Measurements from ENCODE around the gene LTK. TPM values are rescaled to one million over a fixed set of nuclear protein-coding genes. Genes with fewer than 3 reads are reported as not detected.

Gene LTK
- total RNA-seq, 1 donor from 2014 or later = 7.9 TPM

DNA sequence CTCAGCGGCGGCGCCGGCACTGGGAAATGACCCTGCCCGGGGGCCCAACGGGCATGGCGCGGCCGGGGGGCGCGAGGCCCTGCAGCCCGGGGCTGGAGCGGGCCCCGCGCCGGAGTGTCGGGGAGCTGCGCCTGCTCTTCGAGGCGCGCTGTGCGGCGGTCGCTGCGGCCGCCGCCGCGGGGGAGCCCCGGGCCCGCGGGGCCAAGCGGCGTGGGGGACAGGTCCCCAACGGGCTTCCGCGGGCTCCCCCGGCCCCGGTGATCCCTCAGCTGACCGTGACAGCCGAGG lies 19.8 kb downstream of the LTK start:
- DNase-seq (ENCODE audit: low read depth) = no peak
- peaks cover 32% of the 10 kb centered on the region for H3K27me3 ChIP-seq (ENCODE audit: control insufficient read depth, insufficient read depth, low read length)
- TF ChIP-seq, protein P1, sequence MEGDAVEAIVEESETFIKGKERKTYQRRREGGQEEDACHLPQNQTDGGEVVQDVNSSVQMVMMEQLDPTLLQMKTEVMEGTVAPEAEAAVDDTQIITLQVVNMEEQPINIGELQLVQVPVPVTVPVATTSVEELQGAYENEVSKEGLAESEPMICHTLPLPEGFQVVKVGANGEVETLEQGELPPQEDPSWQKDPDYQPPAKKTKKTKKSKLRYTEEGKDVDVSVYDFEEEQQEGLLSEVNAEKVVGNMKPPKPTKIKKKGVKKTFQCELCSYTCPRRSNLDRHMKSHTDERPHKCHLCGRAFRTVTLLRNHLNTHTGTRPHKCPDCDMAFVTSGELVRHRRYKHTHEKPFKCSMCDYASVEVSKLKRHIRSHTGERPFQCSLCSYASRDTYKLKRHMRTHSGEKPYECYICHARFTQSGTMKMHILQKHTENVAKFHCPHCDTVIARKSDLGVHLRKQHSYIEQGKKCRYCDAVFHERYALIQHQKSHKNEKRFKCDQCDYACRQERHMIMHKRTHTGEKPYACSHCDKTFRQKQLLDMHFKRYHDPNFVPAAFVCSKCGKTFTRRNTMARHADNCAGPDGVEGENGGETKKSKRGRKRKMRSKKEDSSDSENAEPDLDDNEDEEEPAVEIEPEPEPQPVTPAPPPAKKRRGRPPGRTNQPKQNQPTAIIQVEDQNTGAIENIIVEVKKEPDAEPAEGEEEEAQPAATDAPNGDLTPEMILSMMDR (IDR thresholded peaks at IDR 0.05; ENCODE audit: insufficient read depth, low read length, poor library complexity, severe bottlenecking) = no peak
- peak overlapping the region; percentile 38 for H3K4me3 ChIP-seq (ENCODE audit: low read depth, low read length)
- no peaks in the 10 kb centered on the region for H3K36me3 ChIP-seq (ENCODE audit: control insufficient read depth, insufficient read depth, low read length)

DNA sequence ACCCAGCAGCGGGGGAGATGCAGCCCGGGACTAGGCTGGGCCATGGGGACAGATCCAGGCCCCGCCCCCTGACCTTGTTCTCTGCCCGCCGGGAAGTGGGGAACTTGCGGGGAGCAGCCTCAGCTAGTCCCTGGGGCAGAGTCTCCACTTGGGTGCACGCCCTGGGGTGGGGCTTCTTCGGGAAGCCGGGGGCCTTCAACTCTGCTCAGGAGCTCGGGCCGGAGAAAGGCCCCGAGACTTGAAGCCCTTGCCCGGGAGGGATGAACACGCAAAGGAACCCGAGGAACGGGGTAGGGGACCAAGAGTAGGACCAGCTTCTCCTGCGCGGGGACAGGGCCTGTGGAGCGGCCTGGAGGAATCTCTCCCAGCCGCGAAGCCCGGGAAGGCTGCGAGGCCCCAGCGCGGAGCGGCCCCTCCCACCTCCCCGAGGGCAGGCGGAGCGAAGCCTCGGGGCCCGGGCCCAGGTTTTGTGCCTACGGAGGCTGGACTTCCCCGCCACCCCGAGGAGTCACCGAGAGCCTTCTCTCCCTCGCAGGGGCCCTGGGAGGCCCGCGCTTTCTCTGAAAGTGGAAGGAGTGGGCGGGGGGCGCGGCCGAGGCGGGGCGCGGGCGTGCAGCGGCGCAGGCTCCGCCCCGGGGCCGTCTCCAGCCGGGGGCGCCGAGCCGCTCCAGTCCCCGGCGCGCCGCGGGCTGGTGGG lies 20.3 kb downstream of the LTK start, which contains the start of gene ITPKA:
TSS of gene ITPKA (plus strand) at position 670 of the 697 bp plus-strand sequence. CDS start 54 bp downstream, outside the sequence.
- TF ChIP-seq, protein P1 (IDR thresholded peaks at IDR 0.05; ENCODE audit: insufficient read depth, low read length, poor library complexity, severe bottlenecking) = no peak
- Histone ChIP-seq H3K36me3 (ENCODE audit: control insufficient read depth, insufficient read depth, low read length) (no peaks in the 10 kb centered on the region), H3K27me3 (ENCODE audit: control insufficient read depth, insufficient read depth, low read length) (peaks cover 32% of the 10 kb centered on the region), H3K4me3 (ENCODE audit: low read depth, low read length) (peak within 1 kb of the TSS; percentile 45)
- no peak for DNase-seq (ENCODE audit: low read depth)

DNA sequence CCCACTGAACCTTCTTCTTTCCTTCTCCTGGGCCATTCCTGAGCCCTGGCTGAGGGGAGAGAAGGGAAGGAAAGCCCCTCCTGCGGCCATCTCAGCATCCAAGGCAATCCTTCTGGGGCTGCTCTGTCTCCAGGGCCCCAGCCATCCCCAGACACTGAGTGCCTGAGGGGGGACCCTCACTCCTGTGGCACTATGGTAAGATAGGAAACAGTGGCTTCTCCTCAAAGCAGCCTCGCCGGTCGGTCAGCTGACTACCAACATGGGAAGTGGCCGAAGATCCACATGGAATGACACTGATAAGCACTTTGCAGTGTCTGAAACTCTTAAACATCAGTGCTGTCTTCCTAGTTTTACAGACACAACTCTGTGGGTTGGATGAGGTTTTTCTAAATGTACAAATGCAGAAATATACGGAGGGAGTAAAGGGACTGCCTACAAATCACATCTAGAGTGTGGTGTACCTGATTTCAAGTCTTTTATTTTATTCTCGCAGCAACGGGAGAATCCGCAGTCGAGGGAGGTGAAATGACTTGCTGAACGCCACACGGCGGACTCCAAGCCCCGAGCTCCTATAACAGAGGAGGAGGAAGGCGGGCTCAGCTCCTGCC lies 20.9 kb downstream of the LTK start:
- H3K27me3 ChIP-seq (ENCODE audit: control insufficient read depth, insufficient read depth, low read length) = peaks cover 32% of the 10 kb centered on the region
- DNase-seq (ENCODE audit: low read depth) = no peak
- H3K4me3 ChIP-seq (ENCODE audit: low read depth, low read length) = peak overlapping the region; percentile 45
- H3K36me3 ChIP-seq (ENCODE audit: control insufficient read depth, insufficient read depth, low read length) = no peaks in the 10 kb centered on the region
- TF ChIP-seq, protein P1 (IDR thresholded peaks at IDR 0.05; ENCODE audit: insufficient read depth, low read length, poor library complexity, severe bottlenecking) = no peak

DNA sequence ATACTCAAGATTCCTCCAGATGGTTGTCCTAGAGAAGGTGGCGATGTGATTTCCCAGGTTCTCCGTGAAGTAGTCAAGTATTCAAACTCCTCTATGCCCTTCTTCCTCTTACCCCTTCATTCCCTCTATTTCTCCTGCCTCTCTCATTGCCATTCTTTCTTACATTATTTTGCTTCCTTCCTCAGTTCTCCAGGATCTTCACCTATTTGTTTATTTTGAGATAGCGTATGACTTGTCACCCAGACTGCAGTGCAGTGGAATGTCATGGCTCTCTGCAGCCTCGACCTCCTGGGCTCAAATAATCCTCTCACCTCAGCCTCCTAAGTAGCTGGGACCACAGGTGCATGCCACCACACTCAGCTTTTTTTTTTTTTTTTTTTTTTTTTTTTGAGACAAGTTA lies 21.7 kb downstream of the LTK start:
- no peaks in the 10 kb centered on the region for H3K36me3 ChIP-seq (ENCODE audit: control insufficient read depth, insufficient read depth, low read length)
- H3K27me3 ChIP-seq (ENCODE audit: control insufficient read depth, insufficient read depth, low read length) = peaks cover 32% of the 10 kb centered on the region
- TF ChIP-seq, protein P1 (IDR thresholded peaks at IDR 0.05; ENCODE audit: insufficient read depth, low read length, poor library complexity, severe bottlenecking) = no peak
- no peak for DNase-seq (ENCODE audit: low read depth)
- no peak overlapping the region for H3K4me3 ChIP-seq (ENCODE audit: low read depth, low read length)

DNA sequence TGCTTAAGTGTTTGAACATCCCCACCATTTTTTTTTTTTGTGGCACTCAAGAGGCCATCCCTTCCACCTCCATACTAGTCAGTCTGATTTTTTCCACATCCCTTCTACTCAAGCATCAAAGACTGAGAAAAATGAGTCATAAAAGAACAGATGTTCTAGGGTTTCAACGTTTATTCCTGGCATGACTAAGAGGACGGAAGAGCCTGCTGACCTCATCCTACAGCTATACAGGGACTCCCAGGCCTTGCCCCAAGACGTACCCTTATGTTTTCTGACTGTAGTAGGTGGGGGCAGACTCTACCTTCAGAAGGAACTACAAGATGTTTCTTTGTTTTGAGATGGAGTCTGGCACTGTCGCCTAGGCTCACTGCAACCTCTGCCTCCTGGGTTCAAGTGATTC lies 23.3 kb downstream of the LTK start:
- peak; percentile 97 for DNase-seq (ENCODE audit: low read depth)
- TF ChIP-seq, protein P1 (IDR thresholded peaks at IDR 0.05; ENCODE audit: insufficient read depth, low read length, poor library complexity, severe bottlenecking) = no peak
- H3K36me3 ChIP-seq (ENCODE audit: control insufficient read depth, insufficient read depth, low read length) = no peaks in the 10 kb centered on the region
- H3K4me3 ChIP-seq (ENCODE audit: low read depth, low read length) = no peak overlapping the region
- H3K27me3 ChIP-seq (ENCODE audit: control insufficient read depth, insufficient read depth, low read length) = peaks cover 20% of the 10 kb centered on the region
